CD4-positive, CD25-positive, alpha-beta regulatory T cell (primary cell): ENCODE results near the gene ADTRP. TPM values are rescaled to one million over a fixed set of nuclear protein-coding genes. Genes with fewer than 3 reads are reported as not detected.
A peak's percentile ranks its signal among the peaks of the same experiment; 100 is the strongest.

Experiments used
- ATAC-seq, 2 donors: fragments of 150-1000 bp; cut with Tn5 transposase; one replicate each; pipeline ENCODE4 v1.10.0; 2021; ENCODE audit warnings: low read depth in 2 of 2, moderate number of reproducible peaks in 2 of 2, moderate library complexity in 1 of 2
- DNase-seq, 3 donors: peaks; one replicate each; pipeline versions ENCODE4 v3.0.0 to v3.0.0-alpha.2; 2012 to 2022; ENCODE audit warnings: mixed read lengths in 1 of 3
- H3K27ac ChIP-seq: one replicate; pipeline ENCODE4 v1.7.0; 2013; ENCODE audit warnings: mild to moderate bottlenecking, low read length; ENCODE audit not compliant: insufficient read depth, poor library complexity, severe bottlenecking
- H3K27me3 ChIP-seq: one replicate; pipeline ENCODE4 v1.7.0; 2013; ENCODE audit warnings: low read length; ENCODE audit not compliant: control insufficient read depth, insufficient read depth
- H3K36me3 ChIP-seq: one replicate; pipeline ENCODE4 v1.7.0; 2013; ENCODE audit warnings: mild to moderate bottlenecking, low read length, moderate library complexity; ENCODE audit not compliant: control insufficient read depth, insufficient read depth
- H3K4me1 ChIP-seq: 2 replicates; pipeline ENCODE4 v1.7.0; 2013; ENCODE audit warnings: mild to moderate bottlenecking, low read length; ENCODE audit not compliant: insufficient read depth, control insufficient read depth, poor library complexity, severe bottlenecking
- H3K4me3 ChIP-seq: one replicate; pipeline ENCODE4 v1.7.0; 2013; ENCODE audit warnings: low read depth, mild to moderate bottlenecking, low read length, moderate library complexity
- H3K9me3 ChIP-seq, 2 experiments: 1 replicate in 1 of 2; 2 replicates in 1 of 2; pipeline ENCODE4 v1.7.0; 2013; ENCODE audit warnings: low read length in 2 of 2, mild to moderate bottlenecking in 1 of 2, moderate library complexity in 1 of 2; ENCODE audit not compliant: control insufficient read depth in 2 of 2
- H3K27ac Mint-ChIP-seq, 3 donors: one replicate each; pipeline ENCODE4 v1.8.0; 2020 to 2022; ENCODE audit warnings: mild to moderate bottlenecking in 3 of 3, mixed read lengths in 3 of 3, moderate library complexity in 2 of 3
- H3K27me3 Mint-ChIP-seq: one replicate; pipeline ENCODE4 v1.8.0; 2022; ENCODE audit warnings: mild to moderate bottlenecking, mixed read lengths
- H3K36me3 Mint-ChIP-seq: one replicate; pipeline ENCODE4 v1.8.0; 2020; ENCODE audit warnings: mixed read lengths
- H3K4me1 Mint-ChIP-seq, 4 donors: one replicate each; pipeline ENCODE4 v1.8.0; 2020 to 2022; ENCODE audit warnings: mixed read lengths in 4 of 4, mild to moderate bottlenecking in 1 of 4
- H3K4me3 Mint-ChIP-seq, 4 donors: one replicate each; pipeline ENCODE4 v1.8.0; 2020 to 2022; ENCODE audit warnings: mild to moderate bottlenecking in 4 of 4, mixed read lengths in 4 of 4, moderate library complexity in 3 of 4
- H3K9me3 Mint-ChIP-seq, 7 donors: one replicate each; pipeline ENCODE4 v1.8.0; 2020 to 2022; ENCODE audit warnings: mixed read lengths in 7 of 7, mild to moderate bottlenecking in 3 of 7, moderate library complexity in 2 of 7
- polyA plus RNA-seq, 4 donors: library from polyadenylated mRNA; unstranded; fragments of 300-500 nt; fragmentation: Illumina TruSeq; gene quantifications; one replicate each; pipeline ENCODE4 v1.2.3, GENCODE V29; 2021
- total RNA-seq: library from RNA; stranded (reverse); gene quantifications from one replicate; pipeline ENCODE4 v1.2.3, GENCODE V29; 2022

ADTRP gene
- total and polyA plus RNA-seq, 5 donors from 2014 or later, result 27.3 to 41.7 (median 40.9) TPM

GRCh38 chr6:11669696-11670095 is 108.9 kb downstream of the ADTRP start:
- Mint-ChIP-seq H3K4me3 (no peak overlapping the region), H3K27ac (no peak overlapping the region), H3K4me1 (no peaks in the 10 kb centered on the region), H3K27me3 (peaks cover 31% of the 10 kb centered on the region), H3K36me3 (no peaks in the 10 kb centered on the region), H3K9me3 (peaks cover 0 to 4% (median 0%) of the 10 kb centered on the region in 7 donors)
- Histone ChIP-seq H3K36me3 (no peaks in the 10 kb centered on the region), H3K27me3 (peaks cover 17% of the 10 kb centered on the region), H3K4me1 (no peaks in the 10 kb centered on the region), H3K27ac (no peak overlapping the region), H3K9me3 (no peaks in the 10 kb centered on the region), H3K4me3 (no peak overlapping the region)
- no peak for ATAC-seq
- DNase-seq, result no peak

GRCh38 chr6:11668455-11668854 is 110.1 kb downstream of the ADTRP start:
- Histone ChIP-seq H3K4me3 (no peak overlapping the region), H3K4me1 (no peaks in the 10 kb centered on the region), H3K9me3 (no peaks in the 10 kb centered on the region), H3K27me3 (peaks cover 17% of the 10 kb centered on the region), H3K27ac (no peak overlapping the region), H3K36me3 (no peaks in the 10 kb centered on the region)
- ATAC-seq, result no peak
- H3K36me3 Mint-ChIP-seq, result no peaks in the 10 kb centered on the region
- no peak for DNase-seq
- H3K9me3 Mint-ChIP-seq, result peaks cover 0 to 4% (median 0%) of the 10 kb centered on the region in 7 donors
- H3K4me1 Mint-ChIP-seq, result no peaks in the 10 kb centered on the region
- H3K27me3 Mint-ChIP-seq, result peaks cover 35% of the 10 kb centered on the region
- no peak overlapping the region for H3K27ac Mint-ChIP-seq
- H3K4me3 Mint-ChIP-seq, result no peak overlapping the region

DNA sequence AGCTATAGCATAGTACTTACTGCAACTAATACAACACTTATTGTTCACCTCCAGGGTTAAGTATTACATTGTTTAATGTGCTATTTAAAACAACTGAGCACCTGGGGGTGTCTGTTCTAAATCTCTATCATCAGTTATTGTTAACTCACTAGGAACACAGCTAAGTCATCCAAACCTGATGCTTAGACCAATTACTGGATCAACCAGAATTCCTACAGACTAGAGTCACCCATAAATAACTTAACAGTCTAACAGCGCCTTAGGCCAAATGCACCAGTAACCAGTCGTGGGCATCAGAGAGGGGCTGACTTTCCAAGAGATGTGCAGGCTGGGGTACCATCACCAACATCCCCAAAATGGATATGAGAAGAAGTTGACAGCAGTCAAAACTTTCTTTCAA is 110.7 kb downstream of the ADTRP start:
- Histone ChIP-seq H3K27ac (no peak overlapping the region), H3K4me3 (no peak overlapping the region), H3K27me3 (peaks cover 17% of the 10 kb centered on the region), H3K36me3 (no peaks in the 10 kb centered on the region), H3K4me1 (no peaks in the 10 kb centered on the region), H3K9me3 (no peaks in the 10 kb centered on the region)
- H3K4me3 Mint-ChIP-seq, result no peak overlapping the region
- no peak overlapping the region for H3K27ac Mint-ChIP-seq
- no peaks in the 10 kb centered on the region for H3K4me1 Mint-ChIP-seq
- H3K36me3 Mint-ChIP-seq, result no peaks in the 10 kb centered on the region
- H3K9me3 Mint-ChIP-seq, result peaks cover 0 to 4% (median 0%) of the 10 kb centered on the region in 7 donors
- DNase-seq (no peak), ATAC-seq (no peak)
- peaks cover 33% of the 10 kb centered on the region for H3K27me3 Mint-ChIP-seq

DNA sequence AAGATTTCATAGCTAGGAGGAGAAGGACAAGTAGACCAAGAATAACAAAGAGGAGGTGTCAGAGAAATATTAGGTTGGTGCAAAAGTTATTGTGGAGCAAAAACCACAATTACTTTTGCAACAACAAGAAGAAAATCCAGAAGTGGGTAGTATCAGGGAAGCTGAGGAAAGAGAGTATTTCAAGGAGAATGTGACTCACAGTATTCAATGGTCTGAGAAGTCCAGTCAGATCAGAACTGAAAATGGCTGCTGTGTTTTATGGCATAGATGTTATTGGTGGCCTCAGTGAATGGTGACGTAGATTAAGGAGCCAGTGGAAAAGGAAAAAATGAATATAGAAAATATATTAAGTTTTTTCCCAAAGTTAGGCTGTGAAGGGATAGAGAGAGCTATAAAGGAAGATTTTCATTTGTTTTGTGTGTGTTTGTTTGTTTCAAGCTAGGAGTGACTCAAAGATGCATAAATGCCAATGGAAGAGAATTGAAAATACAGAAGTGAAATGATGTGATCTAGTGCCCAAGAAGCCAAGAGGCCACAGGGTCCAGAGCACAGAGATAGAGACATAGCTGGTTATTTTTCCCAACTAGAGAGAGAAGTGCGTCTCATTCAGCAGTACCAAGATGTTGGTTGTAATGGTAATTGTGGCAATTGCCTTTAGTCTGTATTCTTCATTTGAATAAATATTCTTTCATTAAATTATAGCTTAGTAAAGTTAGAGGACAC is 112.8 kb downstream of the ADTRP start:
- Histone ChIP-seq H3K27me3 (peaks cover 11% of the 10 kb centered on the region), H3K27ac (no peak overlapping the region), H3K4me3 (no peak overlapping the region), H3K4me1 (no peaks in the 10 kb centered on the region), H3K36me3 (no peaks in the 10 kb centered on the region), H3K9me3 (no peaks in the 10 kb centered on the region)
- Mint-ChIP-seq H3K4me1 (no peaks in the 10 kb centered on the region), H3K36me3 (no peaks in the 10 kb centered on the region), H3K9me3 (peaks cover 0 to 3% (median 0%) of the 10 kb centered on the region in 7 donors), H3K27me3 (peaks cover 25% of the 10 kb centered on the region), H3K27ac (peak overlapping the region in 1 of 3 donors; percentile 16), H3K4me3 (no peak overlapping the region)
- no peak for ATAC-seq
- DNase-seq, result no peak

Other genes starting within 250 kb of the ADTRP start
- 0.27 TPM for gene TMEM170B, start 241.1 kb downstream of the ADTRP start, total RNA-seq
- under 1 TPM in 3 of 4 donors, not detected in 1; 0.06 to 0.26 (median 0.16) TPM for gene TMEM170B, start 241.1 kb downstream of the ADTRP start, polyA plus RNA-seq
- 96.4 TPM for gene HIVEP1, start 233.5 kb upstream of the ADTRP start, total RNA-seq
- gene HIVEP1, start 233.5 kb upstream of the ADTRP start, polyA plus RNA-seq, result 1 to 10 TPM; 3.9 to 7.7 (median 7.1) TPM